Right hindlimb (tissue), 1 donor: Measurements from ENCODE around the gene MECR.

Experiments
- DNase-seq: peaks from one replicate; pipeline ENCODE4 v3.0.0-alpha.2; 2018

MECR gene

DNA sequence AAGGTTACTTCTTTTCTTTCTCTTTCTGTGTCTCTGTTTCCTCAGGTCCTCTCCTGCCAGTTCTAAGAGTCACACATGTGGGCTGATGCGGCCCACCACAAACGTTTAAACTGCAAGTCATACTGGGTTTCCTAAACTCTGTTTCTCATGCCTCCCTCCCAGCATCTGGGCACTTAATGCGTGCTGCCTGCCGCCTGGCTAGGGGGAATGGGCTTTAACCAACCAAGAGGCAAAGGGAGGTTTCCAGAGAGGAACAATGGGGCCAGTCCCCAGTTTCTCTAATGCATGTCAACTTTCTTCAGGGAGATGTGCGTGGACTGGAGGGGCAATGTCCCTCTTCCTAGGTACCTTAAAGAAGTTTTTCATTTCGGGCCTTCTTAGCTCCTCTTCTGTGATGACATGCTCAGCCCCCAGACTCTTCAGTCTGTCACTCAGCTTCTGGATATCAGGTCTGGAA, 29.1 kb downstream of the MECR start:
- DNase-seq, result no peak

DNA sequence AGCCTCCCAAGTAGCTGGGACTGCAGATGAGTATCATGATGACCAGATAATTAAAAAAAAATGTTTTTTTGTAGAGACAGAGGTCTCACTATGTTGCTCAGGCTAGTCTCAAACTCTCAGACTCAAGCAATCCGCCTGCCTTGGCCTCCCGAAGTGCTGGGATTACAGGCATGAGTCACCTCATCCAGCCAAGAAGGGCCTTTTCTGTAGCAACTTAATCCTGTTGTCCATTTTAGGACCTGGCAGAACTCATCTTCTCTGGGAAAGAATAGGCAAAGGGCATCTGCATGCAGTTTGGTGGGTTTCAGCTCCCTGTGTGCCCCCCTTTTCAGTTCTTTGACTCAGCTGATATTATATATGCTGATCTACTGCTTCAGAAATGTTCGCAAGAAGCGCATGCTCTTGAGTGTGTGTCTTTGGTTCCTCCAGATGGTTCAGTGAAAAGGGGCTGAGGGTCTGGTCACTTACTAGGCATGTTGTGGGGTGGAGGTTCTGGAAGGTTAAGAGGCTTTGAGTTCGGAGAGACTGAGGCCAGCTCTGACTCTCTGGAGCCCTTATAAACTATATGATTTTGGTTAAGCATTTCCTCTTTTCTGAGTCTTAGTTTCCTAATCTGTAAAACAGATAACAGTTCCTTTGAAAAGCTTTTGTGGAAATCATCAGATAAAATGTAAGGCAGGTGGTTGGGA, 29.7 kb downstream of the MECR start:
- DNase-seq, result no peak

DNA sequence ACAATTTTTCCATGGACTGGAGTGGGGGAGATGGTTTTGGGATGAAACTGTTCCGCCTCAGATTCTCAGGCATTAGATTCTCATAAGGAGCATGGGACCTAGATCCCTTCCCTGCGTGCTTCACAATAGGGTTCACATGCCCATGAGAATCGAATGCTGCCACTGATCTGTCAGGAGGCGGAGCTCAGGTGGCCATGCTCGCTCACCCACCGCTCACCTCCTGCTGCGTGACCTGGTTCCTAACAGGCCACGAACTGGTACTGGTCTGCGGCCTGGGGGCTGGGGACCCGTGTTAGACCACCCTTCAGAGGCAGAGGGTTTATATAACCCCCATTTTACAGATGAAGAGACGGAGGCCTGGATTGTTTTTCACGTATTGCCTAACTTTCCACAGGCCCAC, 32.7 kb downstream of the MECR start:
- DNase-seq, result no peak

DNA sequence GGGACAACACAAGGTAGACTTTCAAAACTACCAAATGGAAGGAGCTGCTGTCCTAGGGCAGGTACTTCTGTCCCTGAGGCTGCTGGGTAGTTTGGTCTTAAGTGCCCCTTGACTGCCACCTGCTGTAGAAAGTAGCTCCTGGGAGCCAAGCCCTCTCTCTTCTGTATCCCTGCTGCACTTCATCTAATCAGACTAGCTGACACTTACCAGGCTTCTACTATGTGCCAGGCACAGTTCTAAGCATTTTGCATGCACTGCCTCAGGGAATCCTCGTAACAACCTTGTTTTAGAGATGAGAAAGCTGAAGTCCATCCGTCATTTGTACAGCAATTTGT, 33.2 kb downstream of the MECR start:
- no peak for DNase-seq

DNA sequence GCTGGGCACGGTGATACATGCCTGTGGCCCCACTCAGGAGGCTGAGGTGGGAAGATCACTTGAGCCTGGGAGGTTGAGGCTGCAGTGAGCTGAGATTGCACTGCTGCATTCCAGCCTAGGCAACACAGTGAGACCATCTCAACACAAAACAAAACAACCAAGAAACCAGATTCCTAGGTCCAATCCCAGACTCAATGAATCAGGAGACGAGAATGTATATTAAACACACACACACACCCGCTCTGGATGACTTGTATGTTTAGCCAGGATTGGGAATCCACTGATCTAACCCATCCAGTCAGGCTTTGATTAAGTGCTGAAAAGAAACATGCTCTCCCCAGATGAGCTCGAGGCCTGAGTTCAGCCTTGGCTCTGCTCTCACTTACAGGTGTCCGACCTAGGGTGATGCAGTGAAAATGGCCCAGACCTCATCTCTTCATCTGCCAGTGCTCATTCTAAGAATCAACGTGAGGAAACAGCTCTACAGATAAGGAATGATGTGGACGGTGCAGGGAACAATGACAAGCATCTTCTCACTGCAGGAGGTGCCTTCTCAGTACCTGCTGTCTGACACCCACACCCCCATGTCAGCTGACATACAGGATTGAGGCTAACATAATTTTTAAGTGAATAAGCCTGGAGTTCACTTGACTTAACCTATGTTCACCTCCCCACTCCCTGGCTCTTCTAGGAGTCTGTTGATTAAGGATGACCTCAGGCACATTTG, 33.7 kb downstream of the MECR start:
- no peak for DNase-seq

DNA sequence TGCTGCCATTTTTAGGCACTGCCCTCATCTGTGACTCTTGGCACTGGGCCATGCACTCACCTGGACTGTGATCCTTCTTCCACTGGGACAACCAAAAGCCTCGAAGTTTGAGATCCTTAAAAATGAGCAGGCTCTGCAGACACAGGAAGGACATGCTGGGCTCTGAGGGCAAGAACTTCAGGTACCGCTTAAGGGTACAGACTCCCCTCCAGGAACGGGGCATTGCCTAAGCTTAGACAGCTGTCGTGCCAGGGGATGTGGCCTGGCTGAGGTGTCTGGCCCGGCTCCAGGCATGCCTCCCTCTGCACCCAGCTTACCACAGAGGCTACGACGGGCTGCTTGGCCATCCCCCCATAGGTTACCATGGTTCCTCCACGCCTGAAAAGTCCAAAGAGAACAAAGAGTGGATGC, 34.8 kb downstream of the MECR start:
- DNase-seq, result no peak

DNA sequence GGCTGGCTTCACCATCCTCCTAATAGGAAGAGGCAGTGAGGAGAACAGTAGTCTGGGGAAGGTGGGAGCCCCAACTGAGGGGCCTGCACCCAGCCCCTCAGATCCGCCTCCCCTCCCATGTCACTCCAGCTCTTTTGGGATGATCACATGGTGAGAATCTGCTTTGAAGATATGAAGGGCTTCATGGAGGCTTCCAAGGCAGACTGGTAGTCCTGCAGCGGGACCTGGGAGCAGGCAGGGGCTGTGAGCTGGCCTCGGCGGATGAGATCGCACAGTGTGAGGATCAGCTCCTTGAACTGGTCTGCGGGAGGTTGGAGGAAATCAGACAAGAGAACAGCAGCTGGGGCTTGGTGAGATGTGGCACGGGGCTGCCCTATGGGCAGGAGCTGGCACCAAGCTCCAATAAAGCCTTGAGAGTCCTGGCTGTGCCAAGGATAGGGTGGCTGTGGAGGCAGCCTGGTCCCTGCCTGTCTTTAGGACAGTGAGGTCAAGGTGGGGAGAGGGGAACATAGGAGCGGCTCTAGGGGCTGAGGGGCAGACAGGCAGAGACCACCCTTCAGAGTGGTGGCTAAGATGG, 36.8 kb downstream of the MECR start:
- DNase-seq, result no peak

DNA sequence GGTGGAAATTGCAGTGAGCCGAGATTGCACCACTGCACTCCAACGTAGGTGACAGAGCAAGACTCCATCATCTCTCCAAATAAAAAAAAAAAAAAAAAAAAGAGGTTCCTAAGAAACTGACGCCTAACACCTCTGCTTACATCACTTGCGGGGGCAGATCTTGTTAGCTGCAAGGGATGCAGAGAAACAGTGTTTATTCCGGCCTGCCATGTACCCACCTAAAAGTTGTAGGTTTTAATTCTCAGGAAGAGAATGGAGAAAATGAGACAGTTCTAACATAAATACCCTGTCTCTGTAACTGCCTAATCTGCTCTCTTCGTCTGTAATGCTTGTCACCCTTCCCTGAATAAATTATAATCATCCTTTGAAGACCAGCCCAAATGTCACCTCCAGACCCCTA, 40.0 kb downstream of the MECR start:
- DNase-seq, result no peak

DNA sequence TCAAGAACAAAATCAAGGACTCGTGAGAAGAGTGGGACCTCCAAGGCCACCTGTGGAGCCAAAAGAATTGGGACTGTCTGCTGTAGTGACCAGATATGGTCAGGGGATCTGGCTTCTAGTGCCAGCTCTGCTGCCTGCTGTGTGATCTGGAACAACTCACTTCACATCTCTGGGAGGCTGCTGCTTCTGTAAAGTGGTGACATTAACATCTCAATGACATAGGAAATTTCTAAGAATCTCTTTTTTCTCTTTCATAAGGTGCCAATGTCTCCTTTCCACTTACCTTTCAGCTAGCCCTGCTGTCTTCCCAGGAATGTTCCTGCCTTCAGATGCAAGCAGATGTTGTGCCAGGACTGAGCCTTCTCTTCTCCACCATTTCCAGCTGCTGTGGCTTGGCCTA, 44.0 kb downstream of the MECR start:
- no peak for DNase-seq

DNA sequence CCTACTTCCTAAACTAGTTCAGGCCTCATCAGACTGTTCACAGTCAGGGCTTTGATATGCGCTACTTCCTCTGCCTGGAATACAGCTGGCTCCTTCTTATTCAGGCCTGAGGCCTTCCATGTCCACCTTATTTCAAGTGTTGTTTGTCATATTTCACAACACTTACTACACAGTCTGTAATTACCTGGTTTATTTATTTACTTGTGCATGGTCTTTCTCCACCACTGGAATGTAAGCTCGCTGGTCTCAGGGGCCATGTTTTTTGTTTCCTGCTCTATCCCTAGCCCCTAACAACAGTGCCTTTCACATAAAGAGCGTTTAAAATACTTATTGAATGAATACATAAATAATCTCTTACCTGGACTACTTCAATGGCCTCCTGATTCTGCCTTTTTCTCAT, 44.5 kb downstream of the MECR start:
- DNase-seq, result no peak

DNA sequence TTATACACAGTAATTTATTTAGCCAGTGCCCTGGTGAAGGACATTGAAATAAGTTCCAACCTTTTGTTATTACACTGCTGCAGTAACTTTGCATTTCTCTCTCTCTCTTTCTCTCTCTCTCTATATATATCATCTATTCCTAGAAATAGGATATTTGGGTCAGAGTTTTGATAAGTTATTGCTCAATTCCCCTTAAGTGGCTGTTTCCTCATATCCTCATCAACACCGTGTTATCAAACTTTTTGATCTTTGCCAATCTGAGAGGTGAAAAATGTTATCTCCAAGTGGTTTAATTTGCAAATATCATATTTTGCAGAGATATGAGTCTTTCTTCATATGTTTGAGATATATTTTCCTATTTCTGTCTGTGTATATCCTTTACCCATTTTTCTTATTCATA, 47.4 kb downstream of the MECR start:
- DNase-seq, result no peak

DNA sequence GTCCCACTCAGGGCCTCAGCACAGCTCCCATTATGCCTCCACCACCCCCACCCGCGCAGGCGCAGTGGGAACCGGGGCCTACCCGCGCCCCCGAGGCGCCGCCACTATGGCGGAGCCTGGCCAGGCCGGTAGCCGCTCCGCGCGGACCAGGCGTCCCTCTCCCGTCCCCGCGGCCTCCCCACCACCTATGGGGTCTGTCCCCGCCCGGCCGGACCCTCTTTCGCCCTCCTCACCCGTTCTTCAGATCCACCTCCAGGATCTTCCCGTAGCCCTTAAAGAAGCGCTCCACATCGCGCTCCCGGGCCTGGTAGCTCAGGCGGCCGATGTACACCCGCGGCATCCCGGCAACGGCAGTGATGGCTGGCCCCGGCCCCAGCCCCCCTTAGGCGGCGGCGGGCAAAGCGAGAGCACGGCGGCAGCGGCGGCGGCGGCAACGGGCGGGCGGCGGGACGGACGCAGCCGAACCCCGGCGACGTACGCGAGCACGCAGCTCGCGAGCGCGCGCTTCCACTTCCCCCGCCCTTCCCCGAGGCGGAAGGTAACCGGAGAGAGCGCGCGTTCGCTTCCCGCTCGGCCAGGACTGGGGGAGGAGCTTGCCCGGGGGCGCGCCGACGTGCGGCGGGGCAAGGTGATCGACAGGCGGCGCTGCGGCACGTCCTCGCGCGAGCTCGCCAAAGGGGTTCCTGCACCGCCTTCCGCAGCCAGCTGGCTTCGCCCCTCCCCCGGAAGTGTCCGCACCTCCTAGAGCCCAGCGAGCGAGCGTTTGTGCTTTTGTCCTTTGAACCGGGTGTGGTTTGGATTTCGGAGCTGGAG, 49.1 kb downstream of the MECR start, which contains the start of gene SRSF4:
SRSF4 (minus strand) TSS at position 488 of the 813 bp plus-strand sequence; CDS start at position 340, 148 bp downstream.
- DNase-seq, result peak; percentile 100

DNA sequence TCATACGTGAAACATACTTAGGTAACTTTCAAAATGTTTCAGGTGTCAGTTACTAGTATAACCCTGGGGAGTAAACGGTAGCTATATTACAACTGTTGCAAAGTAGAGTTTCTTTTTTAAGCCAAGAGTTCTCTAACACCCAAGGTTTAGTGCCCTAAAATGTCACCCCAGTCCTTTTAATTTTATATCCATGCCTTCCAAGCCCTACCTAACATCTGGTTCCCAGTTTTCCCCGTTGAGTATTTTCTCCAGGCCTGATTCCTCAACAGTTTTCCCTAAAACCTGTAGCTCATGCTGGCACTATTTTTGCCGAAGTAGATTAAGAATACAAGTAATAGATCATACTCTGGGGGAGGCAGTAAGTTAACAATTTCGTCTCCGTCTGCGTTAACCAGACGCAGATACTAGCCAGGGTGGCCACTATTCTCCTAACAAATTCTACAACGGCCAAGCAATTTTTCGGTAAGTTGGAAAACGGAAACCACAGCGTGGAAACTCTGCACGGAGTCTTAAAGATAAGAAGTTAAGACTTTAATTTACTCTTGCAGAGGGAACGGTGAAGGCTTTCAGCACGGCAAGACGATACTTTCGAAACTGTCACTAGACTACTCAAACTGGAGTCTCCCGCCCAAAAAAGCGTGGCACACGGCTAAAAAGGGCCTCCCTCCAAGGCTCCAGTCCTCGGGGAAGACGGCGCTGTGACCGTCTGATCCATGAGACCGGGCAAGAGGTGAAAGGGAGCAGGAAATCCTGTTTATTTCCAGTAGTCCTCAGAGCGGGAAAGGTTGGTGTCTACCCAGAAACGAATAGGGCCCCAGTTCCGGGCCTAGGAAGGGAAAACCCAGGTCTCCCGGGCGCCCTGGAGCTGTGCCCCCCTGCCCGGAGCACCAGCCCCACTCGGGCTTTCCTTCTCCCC, 50.0 kb downstream of the MECR start:
- no peak for DNase-seq

DNA sequence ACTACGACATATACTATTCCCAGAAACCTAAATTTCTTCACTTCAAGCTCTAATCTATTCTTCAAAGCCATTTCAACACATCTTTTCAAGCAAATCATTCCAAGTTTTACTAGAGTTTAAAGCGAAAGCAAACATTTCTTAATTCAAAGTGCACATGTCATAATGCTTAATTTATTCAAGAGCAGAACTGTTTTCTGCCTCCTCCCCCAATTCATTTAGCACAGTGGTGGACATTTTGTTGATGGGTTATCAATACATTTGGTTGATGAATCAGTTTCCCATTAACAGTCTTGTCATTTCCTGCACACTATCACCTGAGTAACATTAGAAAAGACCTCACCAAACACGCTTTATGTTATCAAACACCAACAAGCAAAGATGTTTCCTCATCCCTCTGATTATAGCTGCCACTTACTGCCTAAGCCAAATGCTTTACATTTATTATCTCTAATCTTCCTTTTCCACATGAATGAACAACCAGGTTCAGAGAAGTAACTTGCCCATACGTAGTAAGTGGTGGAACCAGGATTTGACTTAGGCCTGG, 51.0 kb downstream of the MECR start:
- no peak for DNase-seq

DNA sequence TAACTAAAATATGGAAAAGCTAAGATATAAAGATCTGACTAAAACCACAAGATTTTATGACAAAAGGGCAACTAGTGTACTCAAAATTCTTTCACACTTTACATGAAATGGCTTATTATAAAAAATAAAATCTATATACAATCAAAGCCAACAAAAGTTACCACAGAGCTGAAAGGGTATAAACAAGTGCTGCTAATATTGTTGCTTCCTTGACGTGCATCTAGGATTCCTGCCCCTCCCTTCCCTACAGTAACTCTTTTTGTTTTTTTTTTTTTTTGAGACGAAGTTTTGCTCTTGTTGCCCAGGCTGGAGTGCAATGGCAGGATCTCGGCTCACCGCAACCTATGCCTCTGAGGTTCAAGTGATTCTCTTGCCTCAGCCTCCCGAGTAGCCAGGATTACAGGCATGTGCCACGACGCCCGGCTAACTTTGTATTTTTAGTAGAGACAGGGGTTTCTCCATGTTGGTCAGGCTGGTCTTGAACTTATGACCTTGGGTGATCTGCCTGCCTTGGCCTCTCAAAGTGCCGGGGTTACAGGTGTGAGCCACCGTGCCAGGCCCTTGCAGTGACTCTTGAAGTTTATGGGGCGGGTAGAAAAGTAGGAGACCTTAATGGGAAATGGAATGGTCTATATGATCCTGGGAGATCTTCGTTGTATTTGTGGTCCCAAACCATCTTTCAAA, 53.6 kb downstream of the MECR start:
- no peak for DNase-seq

DNA sequence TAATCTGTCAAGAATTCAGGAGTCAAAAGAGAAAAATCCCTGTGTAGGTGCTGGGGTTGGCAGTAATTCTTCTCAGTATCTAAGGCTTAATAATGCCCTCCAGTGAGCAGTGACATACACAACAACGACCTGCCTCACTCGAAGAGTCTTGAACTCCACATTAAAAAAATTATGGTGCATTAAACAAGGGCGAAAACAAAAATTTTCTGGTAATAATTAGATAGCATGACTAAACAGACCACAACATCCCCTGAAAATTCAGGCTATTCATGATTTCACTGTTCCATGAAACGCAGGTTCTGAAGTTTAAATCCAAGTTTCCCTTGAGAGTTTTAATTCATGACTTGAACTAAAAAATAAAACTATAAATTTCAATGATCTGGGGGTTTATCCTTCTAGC, 54.2 kb downstream of the MECR start:
- DNase-seq, result no peak

DNA sequence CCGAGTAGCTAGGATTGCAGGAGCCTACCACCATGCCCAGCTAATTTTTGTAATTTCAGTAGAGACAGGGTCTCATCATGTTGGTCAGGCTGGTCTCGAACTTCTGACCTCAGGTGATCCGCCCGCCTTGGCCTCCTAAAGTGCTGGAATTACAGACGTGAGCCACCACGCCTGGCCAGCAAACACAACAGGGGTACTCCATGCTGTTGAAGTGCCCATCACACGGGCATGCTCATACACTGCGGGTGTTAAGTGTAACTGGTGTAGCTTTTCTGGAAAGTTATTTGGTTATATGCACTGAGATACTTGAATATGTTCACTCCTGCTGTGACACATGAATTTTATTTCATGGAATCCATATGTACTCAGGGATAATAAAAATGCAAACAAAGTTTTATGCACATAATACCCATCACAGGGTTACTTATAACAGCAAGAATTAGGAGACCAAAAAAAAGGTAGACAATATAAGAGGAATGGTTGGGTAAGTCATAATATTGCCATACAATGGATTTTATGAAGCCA, 58.3 kb downstream of the MECR start:
- no peak for DNase-seq

DNA sequence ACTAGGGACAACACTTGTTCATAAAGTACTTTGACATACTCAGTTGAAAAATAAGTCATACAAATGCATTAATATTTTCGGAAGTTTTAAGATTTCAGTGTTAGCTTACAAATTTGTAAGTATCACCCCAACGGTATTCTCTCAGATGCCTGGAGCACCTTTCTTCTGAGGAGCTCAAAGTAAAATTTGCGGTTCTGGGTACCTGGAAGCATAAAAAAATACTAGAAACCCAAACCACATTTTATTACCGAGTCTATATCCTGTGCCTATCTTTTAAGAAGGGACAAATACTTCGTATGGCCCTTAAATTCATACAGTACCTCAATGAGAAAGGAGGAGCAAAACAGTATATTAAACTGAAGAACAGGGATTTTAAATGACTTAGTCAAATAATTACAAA, 59.2 kb downstream of the MECR start:
- no peak for DNase-seq

DNA sequence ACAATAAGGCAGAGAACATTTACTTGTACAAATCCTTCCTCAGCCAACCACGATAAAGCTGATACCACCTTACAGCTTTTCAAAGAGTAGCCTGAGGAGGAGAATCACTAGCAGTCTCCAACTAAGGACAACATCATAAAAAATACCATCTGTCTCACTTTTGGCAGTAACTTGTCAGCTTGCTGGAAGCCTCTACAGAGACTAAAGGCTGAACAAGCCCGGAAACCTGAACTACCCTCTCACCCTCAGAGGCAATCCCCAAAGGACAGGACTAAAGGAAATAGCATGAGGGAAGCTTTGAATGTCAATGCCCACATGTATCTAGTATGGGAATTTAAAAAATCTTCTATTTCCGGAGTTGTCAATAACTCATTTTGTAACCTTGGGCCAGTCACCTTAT, 59.6 kb downstream of the MECR start:
- DNase-seq, result no peak

DNA sequence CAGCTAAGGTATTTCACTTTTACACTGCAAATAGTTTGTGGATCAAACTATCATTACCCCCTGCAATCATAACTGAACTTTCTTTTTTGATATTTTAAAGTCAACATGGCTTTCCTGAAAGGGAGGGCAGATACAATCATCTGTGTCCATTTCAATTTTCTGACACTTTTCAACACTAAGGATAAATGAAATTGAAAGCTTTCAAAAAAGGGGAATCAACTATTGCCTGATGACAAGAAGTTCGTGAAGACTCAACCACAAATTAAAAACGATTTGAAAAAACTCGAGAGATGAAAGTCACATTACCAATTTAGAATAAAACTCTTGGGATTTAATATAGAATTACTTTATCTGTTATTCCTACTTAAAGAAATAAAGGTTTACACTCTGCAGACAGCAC, 60.8 kb downstream of the MECR start:
- no peak for DNase-seq

DNA sequence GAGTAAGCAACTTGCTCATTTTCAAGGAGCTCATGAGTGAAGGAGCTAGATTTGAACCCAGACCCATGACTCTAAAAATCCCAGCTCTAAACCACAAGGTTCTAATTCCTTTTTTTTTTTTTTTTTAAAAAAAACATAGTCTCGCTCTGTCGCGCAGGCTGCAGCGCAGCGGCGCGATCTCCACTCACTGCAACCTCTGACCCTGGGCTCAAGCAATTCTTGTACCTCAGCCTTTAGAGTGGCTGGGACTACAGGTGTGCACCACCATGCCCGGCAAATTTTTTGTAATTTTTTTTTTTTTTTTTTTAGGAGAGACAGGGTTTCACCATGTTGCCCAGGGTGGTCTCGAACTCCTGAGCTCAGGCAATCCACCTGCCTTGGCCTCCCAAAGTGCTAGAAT, 62.8 kb downstream of the MECR start:
- DNase-seq, result no peak
